ENCODE results near the gene PCDHGA12. TPM values are rescaled to one million over a fixed set of nuclear protein-coding genes. Genes with fewer than 3 reads are reported as not detected.

Gene PCDHGA12
- total RNA-seq, 2 donors from 2014 or later: 1.4 to 4.1 TPM

DNA sequence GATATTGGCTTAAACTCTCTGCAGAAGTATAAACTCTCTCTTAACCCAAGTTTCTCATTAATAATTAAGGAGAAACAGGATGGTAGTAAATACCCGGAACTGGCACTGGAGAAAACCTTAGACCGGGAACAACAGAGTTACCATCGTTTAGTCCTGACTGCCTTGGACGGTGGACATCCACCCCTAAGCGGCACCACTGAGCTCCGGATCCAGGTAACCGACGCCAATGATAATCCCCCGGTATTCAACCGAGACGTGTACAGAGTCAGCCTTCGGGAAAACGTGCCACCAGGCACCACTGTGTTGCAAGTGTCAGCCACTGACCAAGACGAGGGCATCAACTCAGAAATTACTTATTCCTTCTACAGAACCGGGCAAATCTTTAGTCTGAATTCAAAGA is 31.7 kb upstream of the PCDHGA12 start:
- WGBS, 2 experiments (ENCODE audit: insufficient coverage in 1 of 2, insufficient read length in 1 of 2): 95 to 96% methylated on average over 15 of the region's 15 CpGs
- TF ChIP-seq, protein P1, sequence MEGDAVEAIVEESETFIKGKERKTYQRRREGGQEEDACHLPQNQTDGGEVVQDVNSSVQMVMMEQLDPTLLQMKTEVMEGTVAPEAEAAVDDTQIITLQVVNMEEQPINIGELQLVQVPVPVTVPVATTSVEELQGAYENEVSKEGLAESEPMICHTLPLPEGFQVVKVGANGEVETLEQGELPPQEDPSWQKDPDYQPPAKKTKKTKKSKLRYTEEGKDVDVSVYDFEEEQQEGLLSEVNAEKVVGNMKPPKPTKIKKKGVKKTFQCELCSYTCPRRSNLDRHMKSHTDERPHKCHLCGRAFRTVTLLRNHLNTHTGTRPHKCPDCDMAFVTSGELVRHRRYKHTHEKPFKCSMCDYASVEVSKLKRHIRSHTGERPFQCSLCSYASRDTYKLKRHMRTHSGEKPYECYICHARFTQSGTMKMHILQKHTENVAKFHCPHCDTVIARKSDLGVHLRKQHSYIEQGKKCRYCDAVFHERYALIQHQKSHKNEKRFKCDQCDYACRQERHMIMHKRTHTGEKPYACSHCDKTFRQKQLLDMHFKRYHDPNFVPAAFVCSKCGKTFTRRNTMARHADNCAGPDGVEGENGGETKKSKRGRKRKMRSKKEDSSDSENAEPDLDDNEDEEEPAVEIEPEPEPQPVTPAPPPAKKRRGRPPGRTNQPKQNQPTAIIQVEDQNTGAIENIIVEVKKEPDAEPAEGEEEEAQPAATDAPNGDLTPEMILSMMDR (conservative IDR thresholded peaks at IDR 0.05): no peak
- Mint-ChIP-seq H3K36me3 (ENCODE audit: low read depth) (peaks cover 51% of the 10 kb centered on the region), H3K4me3 (peak overlapping the region; percentile 64), H3K27ac (no peak overlapping the region), H3K9me3 (peaks cover 83% of the 10 kb centered on the region), H3K4me1 (no peaks in the 10 kb centered on the region), H3K27me3 (ENCODE audit: insufficient read depth) (peaks cover 4% of the 10 kb centered on the region)
- Histone ChIP-seq H3K9ac (ENCODE audit: extremely low read depth, low read length, poor library complexity, severe bottlenecking) (no peak overlapping the region), H3K36me3 (ENCODE audit: control insufficient read depth, insufficient read depth, low read length) (no peaks in the 10 kb centered on the region), H3K9me3 (ENCODE audit: control insufficient read depth, low read length) (peaks cover 56% of the 10 kb centered on the region), H3K4me3 (ENCODE audit: low read length) (peak overlapping the region; percentile 0), H3K27me3 (ENCODE audit: control insufficient read depth, insufficient read depth, low read length, poor library complexity, severe bottlenecking) (no peaks in the 10 kb centered on the region), H3K4me1 (ENCODE audit: control insufficient read depth, insufficient read depth, low read length) (no peaks in the 10 kb centered on the region), H3K27ac (ENCODE audit: low read depth, low read length) (no peak overlapping the region)
- no peak for DNase-seq

DNA sequence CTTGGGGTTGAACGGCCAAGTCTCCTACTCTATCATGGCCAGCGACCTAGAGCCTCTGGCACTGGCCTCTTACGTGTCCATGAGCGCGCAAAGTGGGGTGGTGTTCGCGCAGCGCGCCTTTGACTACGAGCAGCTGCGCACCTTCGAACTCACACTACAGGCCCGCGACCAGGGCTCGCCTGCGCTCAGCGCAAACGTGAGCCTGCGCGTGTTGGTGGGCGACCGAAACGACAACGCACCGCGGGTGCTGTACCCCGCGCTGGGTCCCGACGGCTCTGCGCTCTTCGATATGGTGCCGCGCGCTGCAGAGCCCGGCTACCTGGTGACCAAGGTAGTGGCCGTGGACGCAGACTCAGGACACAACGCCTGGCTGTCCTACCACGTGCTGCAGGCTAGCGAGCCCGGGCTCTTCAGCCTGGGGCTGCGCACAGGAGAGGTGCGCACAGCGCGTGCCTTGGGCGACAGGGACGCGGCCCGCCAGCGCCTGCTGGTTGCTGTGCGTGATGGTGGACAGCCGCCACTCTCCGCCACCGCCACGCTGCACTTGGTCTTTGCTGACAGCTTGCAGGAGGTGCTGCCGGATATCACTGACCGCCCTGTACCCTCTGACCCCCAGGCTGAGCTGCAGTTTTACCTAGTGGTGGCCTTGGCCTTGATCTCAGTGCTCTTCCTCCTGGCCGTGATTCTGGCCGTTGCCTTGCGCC is 30.6 kb upstream of the PCDHGA12 start:
- Mint-ChIP-seq H3K27ac (no peak overlapping the region), H3K4me3 (no peak overlapping the region), H3K9me3 (peaks cover 84% of the 10 kb centered on the region), H3K4me1 (no peaks in the 10 kb centered on the region), H3K36me3 (ENCODE audit: low read depth) (peaks cover 52% of the 10 kb centered on the region), H3K27me3 (ENCODE audit: insufficient read depth) (peaks cover 4% of the 10 kb centered on the region)
- 96 to 98% methylated on average over 57 to 61 of the region's 61 CpGs for WGBS, 2 experiments (ENCODE audit: insufficient coverage in 1 of 2, insufficient read length in 1 of 2)
- Histone ChIP-seq H3K4me3 (ENCODE audit: low read length) (no peak overlapping the region), H3K9ac (ENCODE audit: extremely low read depth, low read length, poor library complexity, severe bottlenecking) (no peak overlapping the region), H3K27me3 (ENCODE audit: control insufficient read depth, insufficient read depth, low read length, poor library complexity, severe bottlenecking) (no peaks in the 10 kb centered on the region), H3K9me3 (ENCODE audit: control insufficient read depth, low read length) (peaks cover 57% of the 10 kb centered on the region), H3K4me1 (ENCODE audit: control insufficient read depth, insufficient read depth, low read length) (no peaks in the 10 kb centered on the region), H3K36me3 (ENCODE audit: control insufficient read depth, insufficient read depth, low read length) (no peaks in the 10 kb centered on the region), H3K27ac (ENCODE audit: low read depth, low read length) (no peak overlapping the region)
- no peak for DNase-seq
- TF ChIP-seq, protein P1 (conservative IDR thresholded peaks at IDR 0.05): no peak

DNA sequence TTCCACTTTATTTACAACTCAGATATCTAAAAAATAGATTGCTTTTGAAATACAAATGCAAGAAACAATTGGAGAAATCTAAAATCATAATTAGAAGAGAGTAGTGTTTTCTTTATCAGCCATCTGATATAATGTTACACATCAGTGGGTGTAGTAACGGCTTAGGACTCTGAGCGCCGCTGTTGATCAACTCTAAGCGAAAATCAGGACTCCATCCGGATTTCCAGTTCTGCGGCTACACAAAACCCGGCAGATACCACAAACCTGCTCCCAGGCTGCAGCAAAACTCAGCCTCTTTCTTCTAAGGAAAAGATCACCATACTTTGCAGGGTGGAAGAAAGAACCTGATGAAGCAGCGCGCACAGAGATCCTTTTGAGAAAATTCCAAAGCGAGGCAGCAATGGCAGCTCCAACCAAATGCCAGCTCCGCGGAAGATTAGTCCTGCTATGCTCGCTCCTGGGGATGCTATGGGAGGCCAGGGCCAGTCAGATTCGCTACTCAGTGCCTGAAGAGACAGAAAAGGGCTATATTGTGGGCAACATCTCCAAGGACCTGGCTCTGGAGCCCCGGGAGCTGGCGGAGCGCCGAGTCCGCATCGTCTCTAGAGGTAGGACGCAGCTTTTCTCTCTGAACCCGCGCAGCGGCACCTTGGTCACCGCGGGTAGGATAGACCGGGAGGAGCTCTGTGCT is 27.6 kb upstream of the PCDHGA12 start, which contains the start of gene PCDHGA9:
Gene PCDHGA9 (plus strand): TSS at position 226 of the 691 bp plus-strand sequence. CDS start 175 bp downstream, at position 401.
- H3K4me1 Mint-ChIP-seq: no peaks in the 10 kb centered on the region
- no peak within 1 kb of the TSS for H3K4me3 Mint-ChIP-seq
- Histone ChIP-seq H3K9ac (ENCODE audit: extremely low read depth, low read length, poor library complexity, severe bottlenecking) (no peak within 1 kb of the TSS), H3K4me1 (ENCODE audit: control insufficient read depth, insufficient read depth, low read length) (no peaks in the 10 kb centered on the region), H3K27ac (ENCODE audit: low read depth, low read length) (no peak within 1 kb of the TSS), H3K4me3 (ENCODE audit: low read length) (no peak within 1 kb of the TSS), H3K36me3 (ENCODE audit: control insufficient read depth, insufficient read depth, low read length) (no peaks in the 10 kb centered on the region), H3K9me3 (ENCODE audit: control insufficient read depth, low read length) (peaks cover 50% of the 10 kb centered on the region), H3K27me3 (ENCODE audit: control insufficient read depth, insufficient read depth, low read length, poor library complexity, severe bottlenecking) (no peaks in the 10 kb centered on the region)
- DNase-seq: peak; percentile 46
- H3K36me3 Mint-ChIP-seq (ENCODE audit: low read depth): peaks cover 46% of the 10 kb centered on the region
- TF ChIP-seq, protein P1 (conservative IDR thresholded peaks at IDR 0.05): no peak
- 93 to 95% methylated on average over 25 to 27 of the region's 27 CpGs for WGBS, 2 experiments (ENCODE audit: insufficient coverage in 1 of 2, insufficient read length in 1 of 2)
- H3K27me3 Mint-ChIP-seq (ENCODE audit: insufficient read depth): peaks cover 4% of the 10 kb centered on the region
- no peak within 1 kb of the TSS for H3K27ac Mint-ChIP-seq
- peaks cover 65% of the 10 kb centered on the region for H3K9me3 Mint-ChIP-seq
